CD4-positive, alpha-beta T cell treated with Interleukin-2 at 100 ng/mL for 4 hours (primary cell): Measurements from ENCODE around the gene ADGRB3.
"Not testable (repeated sequence)": the region's sequence is repeated elsewhere in the genome, so short reads cannot be mapped to it uniquely, and the experiment has no call there.

Experiments used
- DNase-seq: peaks from one replicate; pipeline ENCODE4 v3.0.0-alpha.2; 2020; ENCODE audit warnings: low spot score

ADGRB3 gene

GRCh38 chr6:68740828-68741500 is 105.9 kb downstream of the ADGRB3 start:
- DNase-seq: no peak

- DNase-seq: no peak
Observed at GRCh38 chr6:68741501-68742386, 106.7 kb downstream of the ADGRB3 start.

- no peak for DNase-seq
Observed at GRCh38 chr6:68743099-68743498, 108.0 kb downstream of the ADGRB3 start.

GRCh38 chr6:68744376-68744775 is 109.3 kb downstream of the ADGRB3 start:
- DNase-seq: not testable (repeated sequence)

- no peak for DNase-seq
Observed at GRCh38 chr6:68746376-68746775, 111.3 kb downstream of the ADGRB3 start.

- no peak for DNase-seq
Observed at GRCh38 chr6:68747110-68747790, 112.2 kb downstream of the ADGRB3 start.

GRCh38 chr6:68747832-68748231 is 112.8 kb downstream of the ADGRB3 start:
- DNase-seq: not testable (repeated sequence)

- no peak for DNase-seq
Observed at GRCh38 chr6:68754681-68755213, 119.7 kb downstream of the ADGRB3 start.

GRCh38 chr6:68756454-68757375 is 121.6 kb downstream of the ADGRB3 start:
- DNase-seq: no peak

GRCh38 chr6:68757821-68758220 is 122.7 kb downstream of the ADGRB3 start:
- no peak for DNase-seq

GRCh38 chr6:68758559-68758958 is 123.5 kb downstream of the ADGRB3 start:
- DNase-seq: no peak

- DNase-seq: no peak
Observed at GRCh38 chr6:68760485-68760884, 125.4 kb downstream of the ADGRB3 start.

- no peak for DNase-seq
Observed at GRCh38 chr6:68760941-68761676, 126.0 kb downstream of the ADGRB3 start.

GRCh38 chr6:68761985-68762384 is 126.9 kb downstream of the ADGRB3 start:
- DNase-seq: no peak

GRCh38 chr6:68771426-68771825 is 136.3 kb downstream of the ADGRB3 start:
- DNase-seq: no peak

GRCh38 chr6:68774843-68775242 is 139.8 kb downstream of the ADGRB3 start:
- DNase-seq: no peak

- no peak for DNase-seq
Observed at GRCh38 chr6:68776354-68776753, 141.3 kb downstream of the ADGRB3 start.

- DNase-seq: no peak
Observed at GRCh38 chr6:68777956-68778355, 142.9 kb downstream of the ADGRB3 start.

GRCh38 chr6:68778356-68779020 is 143.4 kb downstream of the ADGRB3 start:
- DNase-seq: no peak

GRCh38 chr6:68779366-68779765 is 144.3 kb downstream of the ADGRB3 start:
- no peak for DNase-seq
